Measurements from ENCODE around the gene HOXC9.

DNA sequence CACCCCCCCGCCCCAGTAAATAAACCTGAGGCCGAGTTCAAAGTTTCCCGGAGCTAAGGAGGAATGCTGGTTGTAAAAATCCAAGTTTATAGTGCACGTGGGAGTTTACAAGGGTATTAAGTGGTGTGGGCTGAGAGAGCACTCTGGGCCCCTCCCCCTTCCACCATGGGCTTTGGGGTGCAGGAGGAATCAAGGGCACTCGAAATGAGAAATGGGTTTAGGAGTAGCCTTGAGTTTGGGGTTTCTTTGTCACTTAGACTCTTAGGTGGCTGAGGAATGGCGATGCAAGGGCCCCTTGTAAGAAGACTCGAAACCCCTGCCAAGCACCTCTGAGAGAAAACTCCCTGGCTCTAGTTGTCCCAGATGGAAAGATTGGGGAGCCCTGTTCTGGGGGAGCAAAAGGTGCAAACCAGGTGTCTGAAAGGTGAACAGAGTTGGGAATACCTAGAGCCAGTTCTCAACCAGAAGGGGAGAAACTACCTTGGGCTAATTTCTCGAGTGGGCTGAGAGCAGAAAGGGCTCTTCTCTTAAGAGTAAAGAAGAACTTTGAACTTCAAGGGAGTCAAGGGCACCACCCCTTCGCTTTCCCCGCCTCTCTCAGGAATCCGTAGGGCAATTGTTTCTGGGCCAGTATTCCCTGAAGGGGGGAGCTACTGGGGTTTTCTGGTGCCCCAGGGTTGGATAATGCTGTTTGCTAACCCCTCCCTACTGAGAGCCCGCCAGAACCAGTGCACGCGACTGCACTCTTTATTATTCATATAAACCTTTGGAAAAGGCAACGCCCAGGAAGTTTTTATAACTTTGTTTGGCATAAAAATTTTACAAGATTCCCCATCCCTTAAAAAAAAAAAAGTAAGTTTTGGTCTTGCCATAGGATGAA lies 21.2 kb upstream of the HOXC9 start:
- TF ChIP-seq, protein P1, sequence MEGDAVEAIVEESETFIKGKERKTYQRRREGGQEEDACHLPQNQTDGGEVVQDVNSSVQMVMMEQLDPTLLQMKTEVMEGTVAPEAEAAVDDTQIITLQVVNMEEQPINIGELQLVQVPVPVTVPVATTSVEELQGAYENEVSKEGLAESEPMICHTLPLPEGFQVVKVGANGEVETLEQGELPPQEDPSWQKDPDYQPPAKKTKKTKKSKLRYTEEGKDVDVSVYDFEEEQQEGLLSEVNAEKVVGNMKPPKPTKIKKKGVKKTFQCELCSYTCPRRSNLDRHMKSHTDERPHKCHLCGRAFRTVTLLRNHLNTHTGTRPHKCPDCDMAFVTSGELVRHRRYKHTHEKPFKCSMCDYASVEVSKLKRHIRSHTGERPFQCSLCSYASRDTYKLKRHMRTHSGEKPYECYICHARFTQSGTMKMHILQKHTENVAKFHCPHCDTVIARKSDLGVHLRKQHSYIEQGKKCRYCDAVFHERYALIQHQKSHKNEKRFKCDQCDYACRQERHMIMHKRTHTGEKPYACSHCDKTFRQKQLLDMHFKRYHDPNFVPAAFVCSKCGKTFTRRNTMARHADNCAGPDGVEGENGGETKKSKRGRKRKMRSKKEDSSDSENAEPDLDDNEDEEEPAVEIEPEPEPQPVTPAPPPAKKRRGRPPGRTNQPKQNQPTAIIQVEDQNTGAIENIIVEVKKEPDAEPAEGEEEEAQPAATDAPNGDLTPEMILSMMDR (IDR thresholded peaks at IDR 0.05; ENCODE audit: insufficient read depth, low read length) = no peak
- TF ChIP-seq POLR2AphosphoS5 (IDR thresholded peaks at IDR 0.05; ENCODE audit: low read depth) = no peak
- no peak for TF ChIP-seq GABPA (IDR thresholded peaks at IDR 0.05; ENCODE audit: low read depth)
- TF ChIP-seq, protein P2, sequence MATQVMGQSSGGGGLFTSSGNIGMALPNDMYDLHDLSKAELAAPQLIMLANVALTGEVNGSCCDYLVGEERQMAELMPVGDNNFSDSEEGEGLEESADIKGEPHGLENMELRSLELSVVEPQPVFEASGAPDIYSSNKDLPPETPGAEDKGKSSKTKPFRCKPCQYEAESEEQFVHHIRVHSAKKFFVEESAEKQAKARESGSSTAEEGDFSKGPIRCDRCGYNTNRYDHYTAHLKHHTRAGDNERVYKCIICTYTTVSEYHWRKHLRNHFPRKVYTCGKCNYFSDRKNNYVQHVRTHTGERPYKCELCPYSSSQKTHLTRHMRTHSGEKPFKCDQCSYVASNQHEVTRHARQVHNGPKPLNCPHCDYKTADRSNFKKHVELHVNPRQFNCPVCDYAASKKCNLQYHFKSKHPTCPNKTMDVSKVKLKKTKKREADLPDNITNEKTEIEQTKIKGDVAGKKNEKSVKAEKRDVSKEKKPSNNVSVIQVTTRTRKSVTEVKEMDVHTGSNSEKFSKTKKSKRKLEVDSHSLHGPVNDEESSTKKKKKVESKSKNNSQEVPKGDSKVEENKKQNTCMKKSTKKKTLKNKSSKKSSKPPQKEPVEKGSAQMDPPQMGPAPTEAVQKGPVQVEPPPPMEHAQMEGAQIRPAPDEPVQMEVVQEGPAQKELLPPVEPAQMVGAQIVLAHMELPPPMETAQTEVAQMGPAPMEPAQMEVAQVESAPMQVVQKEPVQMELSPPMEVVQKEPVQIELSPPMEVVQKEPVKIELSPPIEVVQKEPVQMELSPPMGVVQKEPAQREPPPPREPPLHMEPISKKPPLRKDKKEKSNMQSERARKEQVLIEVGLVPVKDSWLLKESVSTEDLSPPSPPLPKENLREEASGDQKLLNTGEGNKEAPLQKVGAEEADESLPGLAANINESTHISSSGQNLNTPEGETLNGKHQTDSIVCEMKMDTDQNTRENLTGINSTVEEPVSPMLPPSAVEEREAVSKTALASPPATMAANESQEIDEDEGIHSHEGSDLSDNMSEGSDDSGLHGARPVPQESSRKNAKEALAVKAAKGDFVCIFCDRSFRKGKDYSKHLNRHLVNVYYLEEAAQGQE (IDR thresholded peaks at IDR 0.05; ENCODE audit: insufficient replicate concordance, low read depth) = no peak
